MM.1S (cell line): ENCODE measurements around the gene BRD9.
"Not testable (repeated sequence)": the region's sequence is repeated elsewhere in the genome, so short reads cannot be mapped to it uniquely, and the experiment has no call there.

Experiments used
- DNase-seq: peaks from one replicate; pipeline ENCODE4 v3.0.0-alpha.2; 2015
- H2AFZ ChIP-seq: fragments of 300-600 bp; sonication (generic); 2 replicates; pipeline ENCODE4 v1.6.0; 2016; ENCODE audit warnings: antibody characterized with exemption, low read length
- H3F3A ChIP-seq: fragments of 300-600 bp; sonication (generic); 2 replicates; pipeline ENCODE4 v1.6.1; 2016; ENCODE audit warnings: mild to moderate bottlenecking, antibody characterized with exemption, low read length, moderate library complexity, mixed read lengths; ENCODE audit not compliant: insufficient read depth
- H3K27ac ChIP-seq: fragments of 300-600 bp; sonication (generic); 2 replicates; pipeline ENCODE4 v1.5.1; 2016; ENCODE audit warnings: mild to moderate bottlenecking, low read length
- H3K27me3 ChIP-seq: fragments of 300-600 bp; sonication (generic); replicated peaks from 2 replicates; pipeline ENCODE4 v1.6.0; 2016; ENCODE audit warnings: low read length; ENCODE audit not compliant: insufficient read depth
- H3K36me3 ChIP-seq: fragments of 300-600 bp; sonication (generic); replicated peaks from 2 replicates; pipeline ENCODE4 v1.6.1; 2016; ENCODE audit warnings: mild to moderate bottlenecking, low read length, mixed read lengths; ENCODE audit not compliant: insufficient read depth
- H3K4me1 ChIP-seq: fragments of 300-600 bp; sonication (generic); 2 replicates; pipeline ENCODE4 v1.6.1; 2016; ENCODE audit warnings: low read length, mixed read lengths
- H3K4me2 ChIP-seq: fragments of 300-600 bp; sonication (generic); 2 replicates; pipeline ENCODE4 v1.6.0; 2016; ENCODE audit warnings: low read depth, low read length
- H3K4me3 ChIP-seq: fragments of 300-600 bp; sonication (generic); 2 replicates; pipeline ENCODE4 v1.5.1; 2016; ENCODE audit warnings: low read length, mixed read lengths
- H3K79me2 ChIP-seq: fragments of 300-600 bp; sonication (generic); 2 replicates; pipeline ENCODE4 v1.6.1; 2016; ENCODE audit warnings: mixed run types, low read length, mixed read lengths
- H3K9ac ChIP-seq: fragments of 300-600 bp; sonication (generic); 2 replicates; pipeline ENCODE4 v1.6.1; 2016; ENCODE audit warnings: low read length, mixed read lengths
- H3K9me2 ChIP-seq: fragments of 300-600 bp; sonication (generic); replicated peaks from 2 replicates; pipeline ENCODE4 v1.6.1; 2016; ENCODE audit warnings: mild to moderate bottlenecking, low read length, mixed read lengths; ENCODE audit not compliant: insufficient read depth
- H3K9me3 ChIP-seq: fragments of 300-600 bp; sonication (generic); replicated peaks from 2 replicates; pipeline ENCODE4 v1.6.1; 2016; ENCODE audit warnings: mild to moderate bottlenecking, low read length, mixed read lengths; ENCODE audit not compliant: insufficient read depth
- H4K20me1 ChIP-seq: fragments of 300-600 bp; sonication (generic); 2 replicates; pipeline ENCODE4 v1.6.1; 2016; ENCODE audit warnings: mild to moderate bottlenecking, low read length, moderate library complexity, mixed read lengths; ENCODE audit not compliant: insufficient read depth
- EZH2 ChIP-seq: fragments of 300-600 bp; sonication (generic); optimal IDR thresholded peaks from 2 replicates; pipeline ENCODE3; 2017; ENCODE audit warnings: low read depth, mild to moderate bottlenecking, antibody characterized with exemption, low read length, mixed read lengths
- EZH2phosphoT487 ChIP-seq: fragments of 300-600 bp; sonication (generic); IDR thresholded peaks from 2 replicates; pipeline ENCODE4 v1.6.1; 2018; ENCODE audit warnings: antibody characterized with exemption, low read length
- TF ChIP-seq, protein P1 (sequence below): fragments of 300-600 bp; sonication (generic); IDR thresholded peaks from 2 replicates; pipeline ENCODE4 v1.5.1; 2016; ENCODE audit warnings: antibody characterized with exemption, low read length, mixed read lengths

Gene BRD9

DNA sequence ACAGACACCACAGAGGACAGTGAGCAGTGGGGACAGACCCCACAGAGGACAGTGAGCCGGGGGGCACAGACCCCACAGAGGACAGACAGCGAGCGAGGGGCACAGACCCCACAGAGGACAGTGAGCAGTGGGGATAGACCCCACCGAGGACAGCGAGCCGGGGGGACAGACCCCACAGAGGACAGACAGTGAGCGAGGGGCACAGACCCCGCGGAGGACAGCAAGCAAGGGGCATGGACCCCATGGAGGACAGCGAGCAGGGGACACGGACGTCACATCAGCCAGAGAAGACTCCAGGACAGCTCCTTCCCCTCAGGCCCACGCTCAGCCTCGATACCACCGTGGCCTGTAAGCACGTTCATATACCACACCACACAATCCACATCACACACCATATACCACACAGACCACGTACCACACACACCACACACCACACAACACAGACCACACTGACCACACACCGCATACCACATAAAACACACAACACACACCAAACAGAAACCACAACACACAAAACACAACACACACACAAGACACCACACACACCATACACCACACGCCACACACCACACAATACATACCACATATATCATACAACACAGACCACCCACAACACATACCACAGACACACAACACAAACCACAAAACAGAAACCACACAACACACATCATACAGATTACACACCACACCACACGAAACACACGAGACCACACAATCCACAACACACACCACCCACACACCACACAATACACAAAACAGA is 36.6 kb downstream of the BRD9 start:
- no peak overlapping the region for H3K27ac ChIP-seq
- H3K4me2 ChIP-seq: no peak overlapping the region
- no peaks in the 10 kb centered on the region for H3K79me2 ChIP-seq
- no peaks in the 10 kb centered on the region for H3K4me1 ChIP-seq
- H3K9me2 ChIP-seq: no peaks in the 10 kb centered on the region
- no peak for DNase-seq
- H3K9me3 ChIP-seq: no peaks in the 10 kb centered on the region
- no peaks in the 10 kb centered on the region for H4K20me1 ChIP-seq
- no peak for TF ChIP-seq EZH2
- TF ChIP-seq, protein P1, sequence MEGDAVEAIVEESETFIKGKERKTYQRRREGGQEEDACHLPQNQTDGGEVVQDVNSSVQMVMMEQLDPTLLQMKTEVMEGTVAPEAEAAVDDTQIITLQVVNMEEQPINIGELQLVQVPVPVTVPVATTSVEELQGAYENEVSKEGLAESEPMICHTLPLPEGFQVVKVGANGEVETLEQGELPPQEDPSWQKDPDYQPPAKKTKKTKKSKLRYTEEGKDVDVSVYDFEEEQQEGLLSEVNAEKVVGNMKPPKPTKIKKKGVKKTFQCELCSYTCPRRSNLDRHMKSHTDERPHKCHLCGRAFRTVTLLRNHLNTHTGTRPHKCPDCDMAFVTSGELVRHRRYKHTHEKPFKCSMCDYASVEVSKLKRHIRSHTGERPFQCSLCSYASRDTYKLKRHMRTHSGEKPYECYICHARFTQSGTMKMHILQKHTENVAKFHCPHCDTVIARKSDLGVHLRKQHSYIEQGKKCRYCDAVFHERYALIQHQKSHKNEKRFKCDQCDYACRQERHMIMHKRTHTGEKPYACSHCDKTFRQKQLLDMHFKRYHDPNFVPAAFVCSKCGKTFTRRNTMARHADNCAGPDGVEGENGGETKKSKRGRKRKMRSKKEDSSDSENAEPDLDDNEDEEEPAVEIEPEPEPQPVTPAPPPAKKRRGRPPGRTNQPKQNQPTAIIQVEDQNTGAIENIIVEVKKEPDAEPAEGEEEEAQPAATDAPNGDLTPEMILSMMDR: no peak
- no peak for TF ChIP-seq EZH2phosphoT487
- no peak overlapping the region for H3K4me3 ChIP-seq
- no peak overlapping the region for H3K9ac ChIP-seq
- no peak overlapping the region for H2AFZ ChIP-seq
- no peaks in the 10 kb centered on the region for H3K36me3 ChIP-seq
- H3F3A ChIP-seq: no peaks in the 10 kb centered on the region
- no peaks in the 10 kb centered on the region for H3K27me3 ChIP-seq

DNA sequence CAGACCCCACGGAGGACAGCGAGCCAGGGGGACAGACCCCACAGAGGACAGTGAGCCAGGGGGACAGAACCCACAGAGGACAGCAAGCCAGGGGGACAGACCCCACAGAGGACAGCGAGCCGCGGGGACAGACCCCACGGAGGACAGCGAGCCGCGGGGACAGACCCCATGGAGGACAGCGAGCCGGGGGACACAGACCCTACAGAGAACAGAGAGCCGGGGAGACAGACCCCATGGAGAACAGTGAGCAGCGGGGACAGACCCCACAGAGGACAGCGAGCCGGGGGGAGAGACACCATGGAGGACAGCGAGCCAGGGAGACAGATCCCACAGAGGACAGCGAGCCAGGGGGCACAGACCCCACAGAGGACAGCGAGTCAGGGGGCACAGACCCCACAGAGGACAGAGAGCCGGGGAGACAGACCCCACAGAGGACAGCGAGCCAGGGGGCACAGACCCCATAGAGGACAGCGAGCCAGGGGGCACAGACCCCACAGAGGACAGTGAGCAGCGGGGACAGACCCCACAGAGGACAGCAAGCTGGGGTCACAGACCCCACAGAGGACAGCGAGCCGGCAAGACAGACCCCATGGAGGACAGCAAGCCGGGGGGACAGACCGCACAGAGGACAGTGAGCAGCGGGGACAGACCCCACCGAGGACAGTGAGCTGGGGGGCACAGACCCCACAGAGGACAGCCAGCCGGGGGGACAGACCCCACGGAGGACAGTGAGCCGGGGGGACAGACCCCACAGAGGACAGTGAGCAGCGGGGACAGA is 37.4 kb downstream of the BRD9 start:
- no peaks in the 10 kb centered on the region for H3K79me2 ChIP-seq
- no peak overlapping the region for H3K4me2 ChIP-seq
- no peak for DNase-seq
- no peaks in the 10 kb centered on the region for H3K9me2 ChIP-seq
- H3K4me1 ChIP-seq: no peaks in the 10 kb centered on the region
- TF ChIP-seq, protein P1: no peak
- TF ChIP-seq EZH2 (no peak), EZH2phosphoT487 (no peak)
- no peak overlapping the region for H3K27ac ChIP-seq
- no peaks in the 10 kb centered on the region for H3F3A ChIP-seq
- H3K27me3 ChIP-seq: no peaks in the 10 kb centered on the region
- no peaks in the 10 kb centered on the region for H3K9me3 ChIP-seq
- no peaks in the 10 kb centered on the region for H4K20me1 ChIP-seq
- H3K9ac ChIP-seq: no peak overlapping the region
- H3K4me3 ChIP-seq: no peak overlapping the region
- no peaks in the 10 kb centered on the region for H3K36me3 ChIP-seq
- H2AFZ ChIP-seq: no peak overlapping the region

DNA sequence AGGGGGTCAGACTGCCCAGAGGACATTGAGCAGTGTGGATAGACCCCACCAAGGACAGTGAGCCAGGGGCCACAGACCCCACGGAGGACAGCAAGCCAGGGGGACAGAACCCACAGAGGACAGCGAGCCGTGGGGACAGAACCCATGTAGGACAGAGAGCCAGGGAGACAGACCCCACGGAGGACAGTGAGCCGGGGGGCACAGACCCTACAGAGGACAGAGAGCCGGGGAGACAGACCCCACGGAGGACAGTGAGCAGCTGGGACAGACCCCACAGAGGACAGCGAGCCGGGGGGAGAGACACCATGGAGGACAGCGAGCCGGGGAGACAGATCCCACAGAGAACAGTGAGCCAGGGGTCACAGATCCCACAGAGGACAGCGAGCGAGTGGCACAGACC is 38.4 kb downstream of the BRD9 start:
- Histone ChIP-seq H3K9ac (no peak overlapping the region), H3K36me3 (no peaks in the 10 kb centered on the region), H3K4me3 (no peak overlapping the region), H3F3A (no peaks in the 10 kb centered on the region), H3K27me3 (no peaks in the 10 kb centered on the region), H4K20me1 (no peaks in the 10 kb centered on the region), H3K79me2 (no peaks in the 10 kb centered on the region), H3K9me3 (no peaks in the 10 kb centered on the region), H3K9me2 (no peaks in the 10 kb centered on the region), H3K4me2 (no peak overlapping the region), H3K27ac (no peak overlapping the region), H3K4me1 (no peaks in the 10 kb centered on the region), H2AFZ (no peak overlapping the region)
- DNase-seq: no peak
- TF ChIP-seq, protein P1: no peak
- TF ChIP-seq EZH2 (no peak), EZH2phosphoT487 (no peak)

DNA sequence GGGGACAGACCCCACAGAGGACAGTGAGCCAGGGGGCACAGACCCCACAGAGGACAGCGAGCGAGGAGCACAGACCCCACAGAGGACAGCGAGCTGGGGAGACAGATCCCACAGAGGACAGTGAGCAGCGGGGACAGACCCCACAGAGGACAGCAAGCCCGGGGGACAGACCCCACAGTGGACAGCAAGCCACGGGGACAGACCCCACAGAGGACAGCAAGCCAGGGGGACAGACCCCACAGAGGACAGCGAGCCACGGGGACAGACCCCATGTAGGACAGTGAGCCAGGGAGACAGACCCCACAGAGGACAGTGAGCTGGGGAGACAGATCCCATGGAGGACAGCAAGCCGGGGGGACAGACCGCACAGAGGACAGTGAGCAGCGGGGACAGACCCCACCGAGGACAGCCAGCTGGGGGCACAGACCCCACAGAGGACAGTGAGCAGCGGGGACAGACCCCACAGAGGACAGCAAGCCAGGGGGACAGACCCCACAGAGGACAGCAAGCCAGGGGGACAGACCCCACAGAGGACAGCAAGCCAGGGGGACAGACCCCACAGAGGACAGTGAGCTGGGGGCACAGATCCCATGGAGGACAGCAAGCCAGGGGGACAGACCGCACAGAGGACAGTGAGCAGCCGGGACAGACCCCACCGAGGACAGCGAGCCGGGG is 39.0 kb downstream of the BRD9 start:
- not testable (repeated sequence) for H2AFZ ChIP-seq, H3K4me1 ChIP-seq, H3K4me3 ChIP-seq, H3K79me2 ChIP-seq, H3K36me3 ChIP-seq, H3K9me3 ChIP-seq, H3F3A ChIP-seq, DNase-seq, H3K9ac ChIP-seq, H3K4me2 ChIP-seq, H4K20me1 ChIP-seq, H3K9me2 ChIP-seq, H3K27me3 ChIP-seq, H3K27ac ChIP-seq
